GM20000 (cell line): ENCODE data around the gene PEAK1.

Experiments
- DNase-seq: peaks from one replicate; pipeline ENCODE4 v3.0.0; 2012; ENCODE audit warnings: low spot score
- CTCF ChIP-seq: IDR thresholded peaks from 2 replicates; pipeline ENCODE4 v1.5.1; 2012; ENCODE audit warnings: mild to moderate bottlenecking, control low read depth; ENCODE audit errors: extremely low read depth, missing control alignments

The PEAK1 gene

GRCh38 chr15:77395013-77395774, 24.7 kb downstream of the PEAK1 start:
- TF ChIP-seq CTCF, result no peak
- no peak for DNase-seq

GRCh38 chr15:77393471-77393840, 26.4 kb downstream of the PEAK1 start:
- DNase-seq, result no peak
- TF ChIP-seq CTCF, result no peak

- DNase-seq, result no peak
- no peak for TF ChIP-seq CTCF
Measured at GRCh38 chr15:77392762-77393470, 27.0 kb downstream of the PEAK1 start.

- no peak for DNase-seq
- TF ChIP-seq CTCF, result no peak
Measured at GRCh38 chr15:77391372-77391951, 28.4 kb downstream of the PEAK1 start.

- no peak for DNase-seq
Measured at GRCh38 chr15:77387365-77388105, 32.4 kb downstream of the PEAK1 start.

GRCh38 chr15:77386626-77387025, 33.3 kb downstream of the PEAK1 start:
- no peak for DNase-seq
- TF ChIP-seq CTCF, result no peak

More at GRCh38 chr15:77387365-77388105, 32.4 kb downstream of the PEAK1 start:
- no peak for TF ChIP-seq CTCF
